H1 (cell line): ENCODE data around the gene CALCR. TPM values are rescaled to one million over a fixed set of nuclear protein-coding genes. Genes with fewer than 3 reads are reported as not detected.

Experiments used
- ASH2L ChIP-seq: fragments of 200-600, 300-600 bp; sonication (generic); IDR thresholded peaks from one replicate; pipeline ENCODE4 v1.7.1; 2017; ENCODE audit warnings: low read length
- CBX5 ChIP-seq: fragments of 300-800, 300-1000 bp; sonication (generic); IDR thresholded peaks from 2 replicates; pipeline ENCODE4 v1.7.1; 2016; ENCODE audit warnings: antibody characterized with exemption, low read length, low read depth
- RNF2 ChIP-seq: fragments of 200-900, 300-1000 bp; sonication (generic); IDR thresholded peaks from 2 replicates; pipeline ENCODE4 v1.7.1; 2016; ENCODE audit warnings: borderline replicate concordance, low read depth, mild to moderate bottlenecking, antibody characterized with exemption, low read length; ENCODE audit not compliant: poor library complexity, severe bottlenecking; ENCODE audit errors: missing control alignments
- SUZ12 ChIP-seq: fragments of 200-600 bp; sonication (generic); IDR thresholded peaks from 2 replicates; pipeline ENCODE4 v1.6.1; 2012; ENCODE audit warnings: mild to moderate bottlenecking, inconsistent platforms, low read length, moderate library complexity, mixed read lengths
- polyA plus RNA-seq, 7 experiments: library from polyadenylated mRNA; depleted of rRNA in 3 of 7; stranded (reverse) in 5 of 7; unstranded in 2 of 7; fragments of >200 nt in 5 of 7; fragments of 200-250 nt in 2 of 7; gene quantifications; 1 replicate in 5 of 7; 2 replicates in 1 of 7; 4 replicates in 1 of 7; pipeline versions ENCODE4 v1.2.1 to v1.2.3, GENCODE V29; 2011 to 2013; ENCODE audit warnings: missing spikeins in 2 of 7, mixed read lengths in 2 of 7
- total RNA-seq: library from RNA; stranded (reverse); fragmentation: NEBNext Ultra II Directional; extraction: Animal tissue kit (Norgen Biotek cat#: 25700); gene quantifications from 2 replicates; pipeline ENCODE4 v1.2.1, GENCODE V29; 2021

CALCR gene
- total and polyA plus RNA-seq, 2 of the 8 experiments (the other 6 are each of a cell fraction or from before 2014, with no cell fraction given) = 1.0 to 3.6 TPM

- TF ChIP-seq SUZ12 (peak; percentile 63), CBX5 (no peak), RNF2 (peak; percentile 35), ASH2L (peak; percentile 76)
Observed at GRCh38 chr7:93574646-93575554, at the start of gene CALCR (continued).
